Liver (tissue), 3 donors: ENCODE measurements around the gene MRPL44.

ENCODE experiments used
- ATF3 ChIP-seq: IDR thresholded peaks from 2 replicates; pipeline ENCODE4 v1.6.1; 2016; ENCODE audit warnings: antibody characterized with exemption
- CTCF ChIP-seq: fragments of 150-350 bp; IDR thresholded peaks from 2 replicates; pipeline ENCODE4 v1.5.1; 2017; ENCODE audit warnings: improper control_type of control experiment, low read depth, low read length; ENCODE audit not compliant: missing input control
- JUND ChIP-seq, 2 donors: IDR thresholded peaks; 2 replicates each; pipeline ENCODE4 v1.6.1; 2016; ENCODE audit warnings: antibody characterized with exemption in 2 of 2
- MAX ChIP-seq: IDR thresholded peaks from 2 replicates; pipeline ENCODE4 v1.6.1; 2016; ENCODE audit warnings: antibody characterized with exemption
- RAD21 ChIP-seq, 2 donors: IDR thresholded peaks; 2 replicates each; pipeline ENCODE4 v1.6.1; 2016; ENCODE audit warnings: antibody characterized with exemption in 2 of 2, mild to moderate bottlenecking in 2 of 2
- ZBTB33 ChIP-seq: IDR thresholded peaks from 2 replicates; pipeline ENCODE4 v1.6.1; 2016; ENCODE audit warnings: antibody characterized with exemption
- donor health status: healthy.
- donor health status: healthy.

- no peak for TF ChIP-seq CTCF
- no peak for TF ChIP-seq ZBTB33
- no peak for TF ChIP-seq ATF3
- TF ChIP-seq RAD21 (IDR thresholded peaks at IDR 0.05) = no peak
- TF ChIP-seq MAX = no peak
- no peak for TF ChIP-seq JUND (IDR thresholded peaks at IDR 0.05)
Measured at GRCh38 chr2:223916181-223916920, 40.9 kb upstream of the MRPL44 start.
